Measurements from ENCODE around the gene C3. TPM values are rescaled to one million over a fixed set of nuclear protein-coding genes. Genes with fewer than 3 reads are reported as not detected.

The C3 gene
- total RNA-seq, 1 experiment from 2014 or later: 5.0 TPM

GRCh38 chr19:6691342-6691741 lies 29.1 kb downstream of the C3 start:
- no peaks in the 10 kb centered on the region for H3K4me1 ChIP-seq (ENCODE audit: control insufficient read depth, insufficient read depth, low read length)
- no peaks in the 10 kb centered on the region for H3K36me3 ChIP-seq (ENCODE audit: control insufficient read depth, insufficient read depth, low read length)
- intact Hi-C loops (cut with micrococcal nuclease; ENCODE audit: unreplicated experiment) (no loop called here), in situ Hi-C loops (cut with HindIII; ENCODE audit: low pct_unique_long_range_greater_than_20kb, low sequenced_read_pairs) (no loop called here)
- no TSS peak for BruUV-seq (replicated peaks)
- DNase-seq (ENCODE audit: low read depth, low spot score): no peak
- no peak overlapping the region for H3K4me3 ChIP-seq (ENCODE audit: low read depth in 2 of 2, low read length in 2 of 2)
- ATAC-seq: no peak
- H3K27me3 ChIP-seq (ENCODE audit: control insufficient read depth, insufficient read depth, low read length): no peaks in the 10 kb centered on the region
- no peak for TF ChIP-seq TCF7L2 (IDR thresholded peaks at IDR 0.05; ENCODE audit: low read depth, low read length)
- TF ChIP-seq SIN3A (IDR thresholded peaks at IDR 0.05; ENCODE audit: borderline replicate concordance, insufficient read depth, low read depth, low read length): no peak
- TF ChIP-seq, protein P1, sequence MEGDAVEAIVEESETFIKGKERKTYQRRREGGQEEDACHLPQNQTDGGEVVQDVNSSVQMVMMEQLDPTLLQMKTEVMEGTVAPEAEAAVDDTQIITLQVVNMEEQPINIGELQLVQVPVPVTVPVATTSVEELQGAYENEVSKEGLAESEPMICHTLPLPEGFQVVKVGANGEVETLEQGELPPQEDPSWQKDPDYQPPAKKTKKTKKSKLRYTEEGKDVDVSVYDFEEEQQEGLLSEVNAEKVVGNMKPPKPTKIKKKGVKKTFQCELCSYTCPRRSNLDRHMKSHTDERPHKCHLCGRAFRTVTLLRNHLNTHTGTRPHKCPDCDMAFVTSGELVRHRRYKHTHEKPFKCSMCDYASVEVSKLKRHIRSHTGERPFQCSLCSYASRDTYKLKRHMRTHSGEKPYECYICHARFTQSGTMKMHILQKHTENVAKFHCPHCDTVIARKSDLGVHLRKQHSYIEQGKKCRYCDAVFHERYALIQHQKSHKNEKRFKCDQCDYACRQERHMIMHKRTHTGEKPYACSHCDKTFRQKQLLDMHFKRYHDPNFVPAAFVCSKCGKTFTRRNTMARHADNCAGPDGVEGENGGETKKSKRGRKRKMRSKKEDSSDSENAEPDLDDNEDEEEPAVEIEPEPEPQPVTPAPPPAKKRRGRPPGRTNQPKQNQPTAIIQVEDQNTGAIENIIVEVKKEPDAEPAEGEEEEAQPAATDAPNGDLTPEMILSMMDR (IDR thresholded peaks at IDR 0.05): no peak
- no peak for TF ChIP-seq REST (IDR thresholded peaks at IDR 0.05; ENCODE audit: insufficient read depth in 1 of 2, low read depth in 2 of 2, low read length in 1 of 2)
- TF ChIP-seq POLR2AphosphoS5 (IDR thresholded peaks at IDR 0.05; ENCODE audit: low read depth, low read length): no peak
- H3K9me3 ChIP-seq (ENCODE audit: control insufficient read depth, insufficient read depth, low read depth, low read length): no peaks in the 10 kb centered on the region
- ChIA-PET CTCF (no interaction called here), POLR2A (no interaction called here)
- no peak overlapping the region for H3K27ac ChIP-seq (ENCODE audit: low read length)

DNA sequence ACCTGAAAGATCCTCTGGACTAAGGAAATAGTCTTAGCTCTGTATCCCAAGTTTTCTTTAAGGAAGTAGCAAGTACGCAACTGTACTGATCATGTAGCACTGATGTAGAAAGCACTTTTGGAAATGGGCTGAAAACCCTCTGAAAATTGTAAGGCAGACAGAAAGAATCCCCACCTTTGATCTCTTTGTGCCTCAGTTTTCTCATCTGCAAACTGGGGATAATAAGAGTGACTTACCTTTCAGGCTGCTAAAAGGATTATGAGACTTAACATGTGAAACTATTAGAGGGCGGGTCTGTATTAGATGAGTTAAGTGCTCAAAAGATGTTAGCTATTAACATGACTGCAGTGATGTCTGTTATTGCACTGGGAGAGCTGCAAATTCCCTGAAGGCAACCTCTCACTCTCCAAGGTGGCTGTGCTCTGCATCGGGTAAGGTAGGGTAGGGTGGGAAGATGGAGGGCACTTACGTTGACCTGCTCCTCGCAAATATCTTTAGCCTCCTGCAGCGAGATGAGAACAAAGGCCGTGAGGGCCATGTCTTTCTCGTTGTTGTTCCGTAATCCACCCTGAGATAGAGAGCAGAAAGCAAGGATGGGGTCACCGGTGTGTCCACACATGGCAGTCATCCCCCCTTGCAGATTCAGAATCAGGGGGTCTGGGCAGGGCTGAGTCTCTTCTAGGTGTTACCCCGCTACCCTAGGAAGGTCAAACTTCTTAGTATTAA lies 30.1 kb downstream of the C3 start:
- no peaks in the 10 kb centered on the region for H3K9me3 ChIP-seq (ENCODE audit: control insufficient read depth, insufficient read depth, low read depth, low read length)
- ChIA-PET POLR2A (no interaction called here), CTCF (no interaction called here)
- intact Hi-C loops (cut with micrococcal nuclease; ENCODE audit: unreplicated experiment): no loop called here
- no peaks in the 10 kb centered on the region for H3K36me3 ChIP-seq (ENCODE audit: control insufficient read depth, insufficient read depth, low read length)
- BruUV-seq (replicated peaks): no TSS peak
- H3K27ac ChIP-seq (ENCODE audit: low read length): no peak overlapping the region
- no peak overlapping the region for H3K4me3 ChIP-seq (ENCODE audit: low read depth in 2 of 2, low read length in 2 of 2)
- TF ChIP-seq, protein P1 (IDR thresholded peaks at IDR 0.05): no peak
- no peak for TF ChIP-seq SIN3A (IDR thresholded peaks at IDR 0.05; ENCODE audit: borderline replicate concordance, insufficient read depth, low read depth, low read length)
- no peak for TF ChIP-seq POLR2AphosphoS5 (IDR thresholded peaks at IDR 0.05; ENCODE audit: low read depth, low read length)
- no peak for TF ChIP-seq TCF7L2 (IDR thresholded peaks at IDR 0.05; ENCODE audit: low read depth, low read length)
- TF ChIP-seq REST (IDR thresholded peaks at IDR 0.05; ENCODE audit: insufficient read depth in 1 of 2, low read depth in 2 of 2, low read length in 1 of 2): no peak
- H3K4me1 ChIP-seq (ENCODE audit: control insufficient read depth, insufficient read depth, low read length): no peaks in the 10 kb centered on the region
- no peaks in the 10 kb centered on the region for H3K27me3 ChIP-seq (ENCODE audit: control insufficient read depth, insufficient read depth, low read length)
- in situ Hi-C loops (cut with HindIII; ENCODE audit: low pct_unique_long_range_greater_than_20kb, low sequenced_read_pairs): no loop called here
- DNase-seq (ENCODE audit: low read depth, low spot score) (no peak), ATAC-seq (no peak)

Measured in Panc1 (cell line).